Right hindlimb (tissue), 1 donor: ENCODE measurements around the gene HNRNPH2.

Source experiments
- DNase-seq: peaks from one replicate; pipeline ENCODE4 v3.0.0-alpha.2; 2018

The HNRNPH2 gene

GRCh38 chrX:101397779-101398178 lies 10.2 kb upstream of the HNRNPH2 start:
- DNase-seq: no peak

GRCh38 chrX:101398694-101399093 lies 9.3 kb upstream of the HNRNPH2 start:
- DNase-seq: no peak

GRCh38 chrX:101399825-101400224 lies 8.2 kb upstream of the HNRNPH2 start:
- DNase-seq: no peak

GRCh38 chrX:101407167-101407747 lies 765 bp upstream of the HNRNPH2 start:
- DNase-seq: peak; percentile 20

- DNase-seq: no peak
These were observed 465 bp downstream of the HNRNPH2 start for GRCh38 chrX:101408532-101408841.

GRCh38 chrX:101409043-101409442 lies 1.0 kb downstream of the HNRNPH2 start:
- DNase-seq: no peak

GRCh38 chrX:101410461-101410860 lies 2.4 kb downstream of the HNRNPH2 start:
- no peak for DNase-seq

- no peak for DNase-seq
These were observed 4.0 kb downstream of the HNRNPH2 start for GRCh38 chrX:101411984-101412383.

- no peak for DNase-seq
These were observed 7.4 kb downstream of the HNRNPH2 start for GRCh38 chrX:101415180-101416145.

GRCh38 chrX:101416691-101417090 lies 8.7 kb downstream of the HNRNPH2 start:
- DNase-seq: no peak

GRCh38 chrX:101417190-101417589 lies 9.2 kb downstream of the HNRNPH2 start:
- DNase-seq: no peak

GRCh38 chrX:101417981-101418841 lies 10.2 kb downstream of the HNRNPH2 start:
- peak; percentile 79 for DNase-seq

- no peak for DNase-seq
These were observed 11.5 kb downstream of the HNRNPH2 start for GRCh38 chrX:101419489-101419888.

- no peak for DNase-seq
These were observed 19.9 kb downstream of the HNRNPH2 start for GRCh38 chrX:101427954-101428353.

- no peak for DNase-seq
These were observed 21.9 kb downstream of the HNRNPH2 start for GRCh38 chrX:101429934-101430333.

GRCh38 chrX:101430457-101431078 lies 22.5 kb downstream of the HNRNPH2 start:
- DNase-seq: no peak

- no peak for DNase-seq
These were observed 34.1 kb downstream of the HNRNPH2 start for GRCh38 chrX:101442085-101442484.

GRCh38 chrX:101449279-101449678 lies 41.3 kb downstream of the HNRNPH2 start:
- no peak for DNase-seq

- DNase-seq: no peak
These were observed 42.1 kb downstream of the HNRNPH2 start for GRCh38 chrX:101450085-101450484.

GRCh38 chrX:101450961-101451360 lies 42.9 kb downstream of the HNRNPH2 start:
- DNase-seq: no peak

GRCh38 chrX:101452056-101452455 lies 44.0 kb downstream of the HNRNPH2 start:
- no peak for DNase-seq

- no peak for DNase-seq
These were observed 52.6 kb downstream of the HNRNPH2 start for GRCh38 chrX:101460669-101461068.

- no peak for DNase-seq
These were observed 54.9 kb downstream of the HNRNPH2 start for GRCh38 chrX:101462892-101463291.
